Neuron (in vitro differentiated cells): Measurements from ENCODE around the gene ROR1.

Experiments used
- H2AFZ ChIP-seq: one replicate; pipeline ENCODE4 v1.6.1; 2013; ENCODE audit warnings: low read depth, mild to moderate bottlenecking, inconsistent platforms, low read length, moderate library complexity
- H3K27me3 ChIP-seq: one replicate; pipeline ENCODE4 v1.6.1; 2013; ENCODE audit warnings: low read length; ENCODE audit not compliant: insufficient read depth
- H3K36me3 ChIP-seq: one replicate; pipeline ENCODE4 v1.6.1; 2013; ENCODE audit warnings: low read length; ENCODE audit not compliant: insufficient read depth
- H3K4me1 ChIP-seq: one replicate; pipeline ENCODE4 v1.6.1; 2013; ENCODE audit warnings: low read length; ENCODE audit not compliant: insufficient read depth
- H3K4me3 ChIP-seq: 2 replicates; pipeline ENCODE4 v1.5.1; 2013; ENCODE audit warnings: mild to moderate bottlenecking, low read length, moderate library complexity
- H3K9me3 ChIP-seq: one replicate; pipeline ENCODE4 v1.6.1; 2013; ENCODE audit warnings: low read length

The ROR1 gene

DNA sequence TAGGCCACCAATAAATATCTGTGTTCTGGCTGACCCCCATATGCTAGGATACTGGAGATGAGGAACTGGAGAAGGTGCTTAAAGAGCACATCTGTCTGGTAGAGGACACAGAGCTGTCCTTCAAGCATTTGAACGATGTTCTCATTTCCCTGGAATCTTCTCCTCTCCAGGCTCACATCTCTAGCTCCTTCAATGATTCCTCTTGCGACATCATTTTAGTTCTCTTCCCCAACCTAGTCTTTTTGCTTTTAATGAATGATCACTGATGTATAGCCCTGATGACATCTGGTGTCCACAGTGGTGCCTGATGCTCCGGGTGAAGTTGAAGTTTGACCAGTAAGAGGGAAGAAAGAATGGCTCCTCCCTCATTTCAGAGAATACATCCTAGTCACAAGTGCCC is 348.8 kb downstream of the ROR1 start:
- no peaks in the 10 kb centered on the region for H3K4me1 ChIP-seq
- no peaks in the 10 kb centered on the region for H3K27me3 ChIP-seq
- no peaks in the 10 kb centered on the region for H3K36me3 ChIP-seq
- H3K4me3 ChIP-seq, result no peak overlapping the region
- no peaks in the 10 kb centered on the region for H3K9me3 ChIP-seq
- no peak overlapping the region for H2AFZ ChIP-seq

- H3K4me3 ChIP-seq, result no peak overlapping the region
- H3K36me3 ChIP-seq, result no peaks in the 10 kb centered on the region
- H3K9me3 ChIP-seq, result no peaks in the 10 kb centered on the region
- no peaks in the 10 kb centered on the region for H3K27me3 ChIP-seq
- no peak overlapping the region for H2AFZ ChIP-seq
- H3K4me1 ChIP-seq, result peaks cover under 1% of the 10 kb centered on the region
Observed at GRCh38 chr1:64124704-64125440, 351.1 kb downstream of the ROR1 start.

- H3K4me3 ChIP-seq, result no peak overlapping the region
- no peaks in the 10 kb centered on the region for H3K27me3 ChIP-seq
- no peaks in the 10 kb centered on the region for H3K9me3 ChIP-seq
- no peak overlapping the region for H2AFZ ChIP-seq
- peaks cover 14% of the 10 kb centered on the region for H3K4me1 ChIP-seq
- no peaks in the 10 kb centered on the region for H3K36me3 ChIP-seq
Observed at GRCh38 chr1:64126581-64126980, 352.8 kb downstream of the ROR1 start.

DNA sequence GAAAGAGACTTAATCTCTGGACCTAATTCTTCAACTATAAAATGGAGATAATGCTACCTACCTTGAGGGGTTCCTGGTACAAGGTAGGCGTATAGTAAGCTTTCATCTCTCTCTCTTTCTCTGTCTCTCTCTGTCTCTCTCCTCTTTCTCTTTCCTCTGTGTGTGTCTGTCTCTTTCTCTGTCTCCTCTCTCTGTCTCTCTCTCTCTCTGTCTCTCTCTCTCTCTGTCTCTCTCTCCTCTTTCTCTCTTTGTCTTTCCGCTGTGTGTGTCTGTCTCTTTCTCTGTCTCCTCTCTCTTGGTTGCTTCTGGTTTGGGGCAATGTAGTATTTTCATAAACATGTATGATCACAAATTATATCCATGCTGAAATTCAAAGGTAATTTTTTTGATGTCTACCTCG is 353.5 kb downstream of the ROR1 start:
- H3K9me3 ChIP-seq, result no peaks in the 10 kb centered on the region
- no peak overlapping the region for H2AFZ ChIP-seq
- H3K27me3 ChIP-seq, result no peaks in the 10 kb centered on the region
- no peak overlapping the region for H3K4me3 ChIP-seq
- H3K4me1 ChIP-seq, result peaks cover 14% of the 10 kb centered on the region
- H3K36me3 ChIP-seq, result no peaks in the 10 kb centered on the region

DNA sequence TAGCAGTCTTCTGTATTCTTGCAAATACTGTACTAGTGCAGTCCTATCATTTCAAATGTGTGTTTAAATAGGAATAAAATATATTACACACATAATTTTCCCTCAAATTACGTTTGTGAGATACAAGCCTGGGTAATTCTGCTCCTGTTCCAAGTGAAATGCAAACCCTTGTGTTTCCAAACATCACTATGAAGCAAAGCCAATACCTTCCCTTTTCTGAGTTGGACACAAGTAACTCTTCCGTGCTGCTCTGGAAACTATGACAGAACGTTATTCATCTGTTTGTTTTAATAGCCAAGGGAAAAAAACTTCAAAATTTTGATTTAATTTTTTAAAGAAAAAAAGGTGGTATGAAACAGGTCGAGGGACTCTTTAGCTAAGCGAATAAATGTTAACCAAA is 355.9 kb downstream of the ROR1 start:
- Histone ChIP-seq H3K4me3 (no peak overlapping the region), H3K9me3 (no peaks in the 10 kb centered on the region), H2AFZ (no peak overlapping the region), H3K36me3 (no peaks in the 10 kb centered on the region), H3K4me1 (peaks cover 14% of the 10 kb centered on the region), H3K27me3 (no peaks in the 10 kb centered on the region)

DNA sequence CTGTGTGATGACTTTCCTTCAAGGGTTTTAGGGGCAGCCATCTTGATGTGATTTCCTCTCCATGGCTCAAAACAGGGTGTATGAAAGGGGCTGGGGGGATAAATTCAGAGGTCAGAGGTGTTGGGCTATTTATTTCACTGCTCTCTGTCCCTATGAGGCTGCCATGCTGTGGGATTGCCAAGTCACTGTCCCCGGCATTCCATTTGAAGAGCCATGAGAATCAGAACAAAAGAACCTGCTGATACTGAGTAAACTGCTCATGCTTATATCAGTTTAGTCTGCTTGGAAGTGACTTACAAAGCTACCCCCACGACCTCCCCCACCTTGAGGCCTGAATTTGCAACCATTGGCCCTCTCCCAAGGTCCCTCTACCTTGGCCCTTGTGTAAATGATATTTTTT is 357.3 kb downstream of the ROR1 start:
- Histone ChIP-seq H3K4me1 (peaks cover 14% of the 10 kb centered on the region), H3K36me3 (no peaks in the 10 kb centered on the region), H3K9me3 (no peaks in the 10 kb centered on the region), H2AFZ (no peak overlapping the region), H3K27me3 (no peaks in the 10 kb centered on the region), H3K4me3 (no peak overlapping the region)

DNA sequence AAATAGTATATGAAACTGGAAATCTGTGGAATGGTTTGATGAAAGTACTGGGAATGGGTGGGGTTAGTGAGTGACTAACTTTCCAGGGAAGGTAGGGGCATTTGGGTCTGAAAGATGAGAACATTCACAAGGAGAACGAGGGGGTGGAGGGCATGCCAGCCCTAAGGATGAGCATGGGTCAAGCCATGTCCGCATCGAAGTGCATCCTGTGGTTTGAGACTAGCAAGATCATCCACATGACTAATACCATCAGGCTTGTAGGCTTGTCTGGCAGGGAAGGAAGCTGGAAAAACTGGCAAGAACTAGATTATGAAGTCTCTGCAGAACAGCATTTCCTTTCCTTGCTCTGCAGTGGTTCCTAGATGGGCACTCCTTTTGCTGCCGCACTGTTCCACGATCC is 359.2 kb downstream of the ROR1 start:
- Histone ChIP-seq H2AFZ (no peak overlapping the region), H3K4me3 (no peak overlapping the region), H3K36me3 (no peaks in the 10 kb centered on the region), H3K9me3 (no peaks in the 10 kb centered on the region), H3K27me3 (no peaks in the 10 kb centered on the region), H3K4me1 (peaks cover 14% of the 10 kb centered on the region)

- no peak overlapping the region for H3K4me3 ChIP-seq
- H3K4me1 ChIP-seq, result peaks cover 8% of the 10 kb centered on the region
- H3K9me3 ChIP-seq, result no peaks in the 10 kb centered on the region
- H3K36me3 ChIP-seq, result no peaks in the 10 kb centered on the region
- H3K27me3 ChIP-seq, result no peaks in the 10 kb centered on the region
- H2AFZ ChIP-seq, result no peak overlapping the region
Observed at GRCh38 chr1:64135462-64136223, 361.8 kb downstream of the ROR1 start.

- Histone ChIP-seq H3K4me1 (peaks cover 1% of the 10 kb centered on the region), H3K4me3 (no peak overlapping the region), H3K36me3 (no peaks in the 10 kb centered on the region), H3K9me3 (no peaks in the 10 kb centered on the region), H3K27me3 (no peaks in the 10 kb centered on the region), H2AFZ (no peak overlapping the region)
Observed at GRCh38 chr1:64136296-64136695, 362.5 kb downstream of the ROR1 start.

DNA sequence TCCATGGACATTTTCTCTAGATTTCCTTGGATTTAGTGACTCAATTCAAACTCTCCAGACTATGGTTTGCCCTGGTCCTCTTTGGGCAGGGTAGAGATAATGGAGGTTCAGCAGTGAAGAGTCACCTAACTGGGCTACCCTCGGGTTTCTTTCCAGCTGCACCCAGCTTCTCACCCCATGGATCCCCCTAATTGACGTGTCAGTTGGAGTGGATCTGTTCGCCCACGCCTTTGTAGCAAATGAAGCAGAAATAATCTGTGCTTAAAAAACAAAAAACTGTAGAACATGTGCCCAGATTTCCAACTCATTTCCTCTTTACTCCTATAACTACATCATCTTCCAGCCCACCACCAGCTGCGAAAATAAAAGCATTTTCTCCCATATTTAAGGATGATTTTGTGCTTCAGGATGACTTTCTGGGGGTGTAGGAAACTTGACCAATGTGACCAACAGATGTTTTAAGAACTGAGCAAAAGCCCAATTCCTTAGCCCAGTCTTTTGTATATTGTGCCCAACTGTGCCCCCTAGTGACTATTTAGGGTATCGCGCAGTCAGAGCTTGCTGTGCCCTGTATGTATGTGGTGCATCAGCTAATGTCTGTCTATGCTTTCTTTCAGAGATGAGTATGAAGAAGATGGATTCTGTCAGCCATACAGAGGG is 363.1 kb downstream of the ROR1 start:
- Histone ChIP-seq H3K4me3 (no peak overlapping the region), H2AFZ (no peak overlapping the region), H3K4me1 (no peaks in the 10 kb centered on the region), H3K9me3 (no peaks in the 10 kb centered on the region), H3K36me3 (no peaks in the 10 kb centered on the region), H3K27me3 (no peaks in the 10 kb centered on the region)

- Histone ChIP-seq H3K27me3 (no peaks in the 10 kb centered on the region), H3K4me1 (no peaks in the 10 kb centered on the region), H2AFZ (no peak overlapping the region), H3K4me3 (no peak overlapping the region), H3K36me3 (no peaks in the 10 kb centered on the region), H3K9me3 (no peaks in the 10 kb centered on the region)
Observed at GRCh38 chr1:64137412-64137803, 363.6 kb downstream of the ROR1 start.

GRCh38 chr1:64139877-64140276 is 366.1 kb downstream of the ROR1 start:
- Histone ChIP-seq H3K27me3 (no peaks in the 10 kb centered on the region), H3K36me3 (no peaks in the 10 kb centered on the region), H2AFZ (no peak overlapping the region)

DNA sequence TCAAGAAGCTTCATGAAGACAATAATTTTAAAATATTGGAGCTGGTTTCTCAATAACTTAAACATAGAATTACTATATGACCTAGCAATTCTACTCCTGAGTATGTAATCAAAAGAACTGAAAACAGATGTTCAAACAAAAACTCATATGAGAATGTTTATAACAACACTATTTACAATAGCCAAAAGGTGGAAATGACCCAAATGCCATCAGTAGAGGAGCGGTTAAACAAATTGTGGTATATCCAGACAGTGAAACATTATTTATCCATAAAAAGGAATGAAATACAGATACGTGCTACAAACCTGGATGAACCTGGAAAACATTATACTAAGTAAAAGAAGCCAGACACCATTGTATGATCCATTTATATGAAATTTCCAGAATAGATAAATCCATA is 366.8 kb downstream of the ROR1 start:
- no peaks in the 10 kb centered on the region for H3K27me3 ChIP-seq
- no peaks in the 10 kb centered on the region for H3K36me3 ChIP-seq
- H3K9me3 ChIP-seq, result no peaks in the 10 kb centered on the region
- no peaks in the 10 kb centered on the region for H3K4me1 ChIP-seq
- no peak overlapping the region for H2AFZ ChIP-seq
- H3K4me3 ChIP-seq, result no peak overlapping the region

More at GRCh38 chr1:64139877-64140276, 366.1 kb downstream of the ROR1 start:
- Histone ChIP-seq H3K9me3 (no peaks in the 10 kb centered on the region), H3K4me3 (no peak overlapping the region), H3K4me1 (no peaks in the 10 kb centered on the region)
